Measurements from ENCODE around the gene IRF4.

GRCh38 chr6:373773-374724, 17.5 kb upstream of the IRF4 start:
- TF ChIP-seq EZH2 (IDR thresholded peaks at IDR 0.05; ENCODE audit: low read depth, unreplicated experiment) = no peak
- TF ChIP-seq, protein P1, sequence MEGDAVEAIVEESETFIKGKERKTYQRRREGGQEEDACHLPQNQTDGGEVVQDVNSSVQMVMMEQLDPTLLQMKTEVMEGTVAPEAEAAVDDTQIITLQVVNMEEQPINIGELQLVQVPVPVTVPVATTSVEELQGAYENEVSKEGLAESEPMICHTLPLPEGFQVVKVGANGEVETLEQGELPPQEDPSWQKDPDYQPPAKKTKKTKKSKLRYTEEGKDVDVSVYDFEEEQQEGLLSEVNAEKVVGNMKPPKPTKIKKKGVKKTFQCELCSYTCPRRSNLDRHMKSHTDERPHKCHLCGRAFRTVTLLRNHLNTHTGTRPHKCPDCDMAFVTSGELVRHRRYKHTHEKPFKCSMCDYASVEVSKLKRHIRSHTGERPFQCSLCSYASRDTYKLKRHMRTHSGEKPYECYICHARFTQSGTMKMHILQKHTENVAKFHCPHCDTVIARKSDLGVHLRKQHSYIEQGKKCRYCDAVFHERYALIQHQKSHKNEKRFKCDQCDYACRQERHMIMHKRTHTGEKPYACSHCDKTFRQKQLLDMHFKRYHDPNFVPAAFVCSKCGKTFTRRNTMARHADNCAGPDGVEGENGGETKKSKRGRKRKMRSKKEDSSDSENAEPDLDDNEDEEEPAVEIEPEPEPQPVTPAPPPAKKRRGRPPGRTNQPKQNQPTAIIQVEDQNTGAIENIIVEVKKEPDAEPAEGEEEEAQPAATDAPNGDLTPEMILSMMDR (conservative IDR thresholded peaks at IDR 0.05; ENCODE audit: low read depth in 2 of 2) = 0 out of 4 replicates have a peak, but pooled peaks have one; percentile 9 to 13
- no peak for TF ChIP-seq REST (IDR thresholded peaks at IDR 0.05; ENCODE audit: unreplicated experiment)
- TF ChIP-seq POLR2AphosphoS5 (IDR thresholded peaks at IDR 0.05; ENCODE audit: low read depth) = no peak
- no peak for TF ChIP-seq STAT1 (IDR thresholded peaks at IDR 0.05; ENCODE audit: unreplicated experiment)
- no peak for TF ChIP-seq ZNF331 (CRISPR knock-in tag; IDR thresholded peaks at IDR 0.05; ENCODE audit: low read depth)
- no peak for TF ChIP-seq CREB1 (CRISPR knock-in tag; IDR thresholded peaks at IDR 0.05; ENCODE audit: low read depth)
- no peak for TF ChIP-seq EZH2phosphoT487 (IDR thresholded peaks at IDR 0.05; ENCODE audit: unreplicated experiment)
- no peak for TF ChIP-seq NANOG (IDR thresholded peaks at IDR 0.05; ENCODE audit: borderline replicate concordance)
- no peak for TF ChIP-seq JUNB (IDR thresholded peaks at IDR 0.05; ENCODE audit: unreplicated experiment)
- TF ChIP-seq, protein P2, sequence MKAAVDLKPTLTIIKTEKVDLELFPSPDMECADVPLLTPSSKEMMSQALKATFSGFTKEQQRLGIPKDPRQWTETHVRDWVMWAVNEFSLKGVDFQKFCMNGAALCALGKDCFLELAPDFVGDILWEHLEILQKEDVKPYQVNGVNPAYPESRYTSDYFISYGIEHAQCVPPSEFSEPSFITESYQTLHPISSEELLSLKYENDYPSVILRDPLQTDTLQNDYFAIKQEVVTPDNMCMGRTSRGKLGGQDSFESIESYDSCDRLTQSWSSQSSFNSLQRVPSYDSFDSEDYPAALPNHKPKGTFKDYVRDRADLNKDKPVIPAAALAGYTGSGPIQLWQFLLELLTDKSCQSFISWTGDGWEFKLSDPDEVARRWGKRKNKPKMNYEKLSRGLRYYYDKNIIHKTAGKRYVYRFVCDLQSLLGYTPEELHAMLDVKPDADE (IDR thresholded peaks at IDR 0.05) = no peak
- TF ChIP-seq ZNF114 (CRISPR knock-in tag; IDR thresholded peaks at IDR 0.05) = no peak
- no peak for TF ChIP-seq ZNF462 (CRISPR knock-in tag; IDR thresholded peaks at IDR 0.05)

Data from GM23338 (cell line).